DND-41 (cell line): ENCODE results near the gene DHCR7.
A peak's percentile ranks its signal among the peaks of the same experiment; 100 is the strongest.

Source experiments
- ATAC-seq: fragments of 200-7000 bp; cut with Tn5 transposase; 3 replicates; pipeline ENCODE4 v1.9.1; 2021; ENCODE audit warnings: low read depth; ENCODE audit not compliant: insufficient read depth
- DNase-seq: peaks from one replicate; pipeline ENCODE4 v3.0.0-alpha.2; 2020
- H2AFZ ChIP-seq: 2 replicates; pipeline ENCODE4 v1.6.0; 2012; ENCODE audit warnings: low read depth, low read length
- H3K27ac ChIP-seq: 2 replicates; pipeline ENCODE4 v1.5.1; 2012; ENCODE audit warnings: low read length, inconsistent platforms
- H3K27me3 ChIP-seq: fragments of 200-600 bp; sonication (generic); 2 replicates; pipeline ENCODE4 v1.6.0; 2012; ENCODE audit warnings: low read length, mild to moderate bottlenecking, inconsistent platforms; ENCODE audit not compliant: insufficient read depth, poor library complexity
- H3K36me3 ChIP-seq: 2 replicates; pipeline ENCODE4 v1.5.1; 2012; ENCODE audit warnings: low read length, inconsistent platforms; ENCODE audit not compliant: insufficient read depth
- H3K4me1 ChIP-seq: 2 replicates; pipeline ENCODE4 v1.5.1; 2012; ENCODE audit warnings: mild to moderate bottlenecking, low read length; ENCODE audit not compliant: insufficient read depth
- H3K4me2 ChIP-seq: 2 replicates; pipeline ENCODE4 v1.6.0; 2012; ENCODE audit warnings: mild to moderate bottlenecking, moderate library complexity, low read length, inconsistent platforms; ENCODE audit not compliant: insufficient read depth
- H3K4me3 ChIP-seq, 2 experiments: fragments of 200-600 bp in 1 of 2; shearing (Covaris generic) in 1 of 2; 2 replicates each; pipeline ENCODE4 v1.5.1; 2012 to 2016; ENCODE audit warnings: inconsistent platforms in 2 of 2, low read length in 2 of 2, mild to moderate bottlenecking in 2 of 2, low read depth in 1 of 2, moderate library complexity in 1 of 2
- H3K79me2 ChIP-seq: 2 replicates; pipeline ENCODE4 v1.6.0; 2012; ENCODE audit warnings: low read length, inconsistent platforms; ENCODE audit not compliant: insufficient read depth
- H3K9ac ChIP-seq: 2 replicates; pipeline ENCODE4 v1.6.0; 2012; ENCODE audit warnings: low read depth, mild to moderate bottlenecking, inconsistent platforms, low read length, moderate library complexity
- H3K9me3 ChIP-seq: 2 replicates; pipeline ENCODE4 v1.5.1; 2012; ENCODE audit warnings: low read length, moderate library complexity, mild to moderate bottlenecking, inconsistent platforms; ENCODE audit not compliant: insufficient read depth, severe bottlenecking
- H4K20me1 ChIP-seq: 2 replicates; pipeline ENCODE4 v1.6.0; 2012; ENCODE audit warnings: low read length; ENCODE audit not compliant: insufficient read depth
- EZH2 ChIP-seq: IDR thresholded peaks from 3 replicates; pipeline ENCODE4 v1.6.1; 2012; ENCODE audit warnings: borderline replicate concordance, low read depth, mild to moderate bottlenecking, moderate library complexity, low read length, inconsistent platforms; ENCODE audit not compliant: severe bottlenecking
- TF ChIP-seq, protein P1 (sequence below): IDR thresholded peaks from 2 replicates; pipeline ENCODE4 v1.5.1; 2012; ENCODE audit warnings: borderline replicate concordance, low read length, moderate library complexity, mild to moderate bottlenecking; ENCODE audit not compliant: poor library complexity, severe bottlenecking; ENCODE audit errors: extremely low read depth

The DHCR7 gene

DNA sequence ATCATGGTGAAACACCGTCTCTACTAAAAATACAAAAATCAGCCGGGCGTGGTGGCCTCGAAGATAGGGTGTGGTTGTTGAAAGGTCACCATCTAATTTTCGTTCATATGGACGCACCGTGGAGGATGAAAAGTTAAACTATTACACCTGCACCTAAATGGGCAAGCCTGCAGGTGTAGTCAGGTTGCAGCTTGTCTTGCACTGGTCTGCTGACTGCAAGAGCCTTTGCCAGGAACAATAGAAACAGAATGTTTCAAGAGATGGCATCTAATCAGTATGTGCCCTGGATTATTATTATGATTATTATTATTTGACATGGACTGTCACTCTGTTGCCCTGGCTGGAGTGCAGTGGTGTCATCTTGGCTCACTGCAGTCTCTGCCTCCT lies 5.7 kb upstream of the DHCR7 start:
- no peak for DNase-seq
- Histone ChIP-seq H3K27ac (peak overlapping the region; percentile 88), H3K4me3 (peak overlapping the region; percentile 86 to 98; a peak in 3 of 4 replicates), H3K36me3 (peaks cover 51% of the 10 kb centered on the region), H3K27me3 (no peaks in the 10 kb centered on the region), H3K79me2 (peaks cover 51% of the 10 kb centered on the region), H3K4me2 (peak overlapping the region; percentile 97), H3K9ac (peak overlapping the region; percentile 79), H3K9me3 (no peaks in the 10 kb centered on the region), H3K4me1 (peaks cover 55% of the 10 kb centered on the region), H2AFZ (no peak overlapping the region), H4K20me1 (peaks cover 19% of the 10 kb centered on the region)
- TF ChIP-seq EZH2, result no peak
- TF ChIP-seq, protein P1, sequence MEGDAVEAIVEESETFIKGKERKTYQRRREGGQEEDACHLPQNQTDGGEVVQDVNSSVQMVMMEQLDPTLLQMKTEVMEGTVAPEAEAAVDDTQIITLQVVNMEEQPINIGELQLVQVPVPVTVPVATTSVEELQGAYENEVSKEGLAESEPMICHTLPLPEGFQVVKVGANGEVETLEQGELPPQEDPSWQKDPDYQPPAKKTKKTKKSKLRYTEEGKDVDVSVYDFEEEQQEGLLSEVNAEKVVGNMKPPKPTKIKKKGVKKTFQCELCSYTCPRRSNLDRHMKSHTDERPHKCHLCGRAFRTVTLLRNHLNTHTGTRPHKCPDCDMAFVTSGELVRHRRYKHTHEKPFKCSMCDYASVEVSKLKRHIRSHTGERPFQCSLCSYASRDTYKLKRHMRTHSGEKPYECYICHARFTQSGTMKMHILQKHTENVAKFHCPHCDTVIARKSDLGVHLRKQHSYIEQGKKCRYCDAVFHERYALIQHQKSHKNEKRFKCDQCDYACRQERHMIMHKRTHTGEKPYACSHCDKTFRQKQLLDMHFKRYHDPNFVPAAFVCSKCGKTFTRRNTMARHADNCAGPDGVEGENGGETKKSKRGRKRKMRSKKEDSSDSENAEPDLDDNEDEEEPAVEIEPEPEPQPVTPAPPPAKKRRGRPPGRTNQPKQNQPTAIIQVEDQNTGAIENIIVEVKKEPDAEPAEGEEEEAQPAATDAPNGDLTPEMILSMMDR, result no peak
- no peak for ATAC-seq

GRCh38 chr11:71453037-71453917 lies 5.1 kb upstream of the DHCR7 start, which contains the start of gene NADSYN1:
TSS of gene NADSYN1 (plus strand) at chr11:71453203. CDS start at chr11:71453297, 94 bp downstream.
- Histone ChIP-seq H4K20me1 (peaks cover 15% of the 10 kb centered on the region), H3K27me3 (no peaks in the 10 kb centered on the region), H3K9ac (peak within 1 kb of the TSS; percentile 79), H3K4me3 (peak within 1 kb of the TSS; percentile 86 to 98), H3K4me1 (peaks cover 55% of the 10 kb centered on the region), H3K27ac (peak within 1 kb of the TSS; percentile 92), H3K79me2 (peaks cover 57% of the 10 kb centered on the region), H2AFZ (peak within 1 kb of the TSS; percentile 93), H3K36me3 (peaks cover 45% of the 10 kb centered on the region), H3K4me2 (peak within 1 kb of the TSS; percentile 97), H3K9me3 (no peaks in the 10 kb centered on the region)
- DNase-seq (peak; percentile 94), ATAC-seq (peak; percentile 71)
- TF ChIP-seq, protein P1, result no peak
- TF ChIP-seq EZH2, result no peak

- ATAC-seq, result peak; percentile 33
- Histone ChIP-seq H3K4me2 (peak overlapping the region; percentile 97), H3K27ac (peak overlapping the region; percentile 92), H3K9me3 (no peaks in the 10 kb centered on the region), H3K36me3 (peaks cover 39% of the 10 kb centered on the region), H3K4me1 (peaks cover 59% of the 10 kb centered on the region), H3K4me3 (peak overlapping the region; percentile 47 to 98), H4K20me1 (peaks cover 15% of the 10 kb centered on the region), H2AFZ (peak overlapping the region; percentile 76), H3K79me2 (peaks cover 62% of the 10 kb centered on the region), H3K27me3 (no peaks in the 10 kb centered on the region), H3K9ac (peak overlapping the region; percentile 79)
- TF ChIP-seq, protein P1, result no peak
- TF ChIP-seq EZH2, result no peak
- peak; percentile 78 for DNase-seq
Measured at GRCh38 chr11:71452199-71453036, 4.2 kb upstream of the DHCR7 start.
